ENCODE data around the gene TMEM198. TPM values are rescaled to one million over a fixed set of nuclear protein-coding genes. Genes with fewer than 3 reads are reported as not detected.

TMEM198 gene
- total RNA-seq, 6 experiments from 2014 or later = 0.68 to 3.2 (median 1.2) TPM

GRCh38 chr2:219527472-219527871 lies 16.4 kb upstream of the TMEM198 start:
- no peaks in the 10 kb centered on the region for H3K9me3 ChIP-seq
- H3K4me3 ChIP-seq = no peak overlapping the region
- H3K27me3 ChIP-seq = peaks cover 0 to 23% of the 10 kb centered on the region in 2 donors
- no peaks in the 10 kb centered on the region for H3K4me1 ChIP-seq
- intact Hi-C loops (cut with DNase I) = loop anchor here in 1 of 2 donors (10.0 kb wide), 1 partner anchor 123 kb away; no protein-coding TSS in a partner anchor
- H3K27ac ChIP-seq = no peak overlapping the region
- TF ChIP-seq CTCF (IDR thresholded peaks at IDR 0.05) (no peak), POLR2A (IDR thresholded peaks at IDR 0.05) (no peak)
- WGBS (ENCODE audit: insufficient coverage, low coverage, low lambda C conversion rate, missing lambda C conversion rate) = 34% methylated on average over 3 of the region's 5 CpGs
- DNase-seq (no peak), ATAC-seq (no peak)
- no peaks in the 10 kb centered on the region for H3K36me3 ChIP-seq

GRCh38 chr2:219530048-219530963 lies 13.5 kb upstream of the TMEM198 start:
- ATAC-seq (peak; percentile 94 to 98 (median 96)), DNase-seq (peak; percentile 88 to 91 (median 90))
- TF ChIP-seq POLR2A (IDR thresholded peaks at IDR 0.05) (no peak), CTCF (IDR thresholded peaks at IDR 0.05) (peak; percentile 94 to 98 (median 97))
- 21% methylated on average over 10 of the region's 21 CpGs for WGBS (ENCODE audit: insufficient coverage, low coverage, low lambda C conversion rate, missing lambda C conversion rate)
- Histone ChIP-seq H3K27me3 (no peaks in the 10 kb centered on the region), H3K36me3 (no peaks in the 10 kb centered on the region), H3K27ac (no peak overlapping the region), H3K4me3 (no peak overlapping the region), H3K4me1 (no peaks in the 10 kb centered on the region), H3K9me3 (no peaks in the 10 kb centered on the region)
- intact Hi-C loops (cut with DNase I) = loop anchor here (5.0 to 10.0 kb wide), 3 partner anchors 53 to 123 kb away; no protein-coding TSS in a partner anchor

- intact Hi-C loops (cut with DNase I) = loop anchor here (5.0 to 10.0 kb wide), 3 partner anchors 55 to 125 kb away; no protein-coding TSS in a partner anchor
Observed at GRCh38 chr2:219531639-219532377, 12.0 kb upstream of the TMEM198 start.

GRCh38 chr2:219532378-219532649 lies 11.5 kb upstream of the TMEM198 start:
- Histone ChIP-seq H3K27me3 (no peaks in the 10 kb centered on the region), H3K36me3 (no peaks in the 10 kb centered on the region), H3K27ac (no peak overlapping the region), H3K4me1 (no peaks in the 10 kb centered on the region), H3K4me3 (no peak overlapping the region), H3K9me3 (no peaks in the 10 kb centered on the region)
- WGBS (ENCODE audit: insufficient coverage, low coverage, low lambda C conversion rate, missing lambda C conversion rate) = no CpG with 5 or more reads among the region's 8 CpGs
- ATAC-seq (no peak), DNase-seq (no peak)
- no peak for TF ChIP-seq CTCF (IDR thresholded peaks at IDR 0.05)
- TF ChIP-seq POLR2A (IDR thresholded peaks at IDR 0.05) = no peak
- intact Hi-C loops (cut with DNase I) = loop anchor here (5.0 to 10.0 kb wide), 3 partner anchors 55 to 125 kb away; no protein-coding TSS in a partner anchor

More at GRCh38 chr2:219531639-219532377, 12.0 kb upstream of the TMEM198 start:
- H3K36me3 ChIP-seq = no peaks in the 10 kb centered on the region
- no peak overlapping the region for H3K4me3 ChIP-seq
- no peak overlapping the region for H3K27ac ChIP-seq
- no peaks in the 10 kb centered on the region for H3K27me3 ChIP-seq
- TF ChIP-seq CTCF (IDR thresholded peaks at IDR 0.05) = no peak
- TF ChIP-seq POLR2A (IDR thresholded peaks at IDR 0.05) = no peak
- no peak for ATAC-seq
- 50% methylated on average over 10 of the region's 20 CpGs for WGBS (ENCODE audit: insufficient coverage, low coverage, low lambda C conversion rate, missing lambda C conversion rate)
- no peaks in the 10 kb centered on the region for H3K4me1 ChIP-seq
- H3K9me3 ChIP-seq = no peaks in the 10 kb centered on the region
- no peak for DNase-seq

Measured in right lobe of liver (tissue), 6 donors.